KMS-11 (cell line): Measurements from ENCODE around the gene FCN2.

Source experiments
- H2AFZ ChIP-seq: fragments of 200-600 bp; sonication (generic); 2 replicates; pipeline ENCODE4 v1.6.1; 2016; ENCODE audit warnings: antibody characterized with exemption, mixed run types, low read depth
- H3K27ac ChIP-seq: fragments of 200-600 bp; sonication (generic); 2 replicates; pipeline ENCODE4 v1.6.1; 2016; ENCODE audit warnings: mild to moderate bottlenecking, mixed run types
- H3K27me3 ChIP-seq: fragments of 200-600 bp; sonication (generic); 2 replicates; pipeline ENCODE4 v1.6.1; 2017; ENCODE audit warnings: mild to moderate bottlenecking, low read depth, mixed run types, moderate library complexity; ENCODE audit not compliant: insufficient read depth
- H3K36me3 ChIP-seq: fragments of 200-600 bp; sonication (generic); 2 replicates; pipeline ENCODE4 v1.6.1; 2017; ENCODE audit warnings: mild to moderate bottlenecking, mixed run types; ENCODE audit not compliant: insufficient read depth
- H3K4me1 ChIP-seq: fragments of 200-600 bp; sonication (generic); 2 replicates; pipeline ENCODE4 v1.6.1; 2016; ENCODE audit warnings: mild to moderate bottlenecking, low read depth, mixed run types; ENCODE audit not compliant: poor library complexity, severe bottlenecking
- H3K4me2 ChIP-seq: fragments of 200-600 bp; sonication (generic); 2 replicates; pipeline ENCODE4 v1.7.0; 2016; ENCODE audit warnings: mild to moderate bottlenecking, mixed run types
- H3K4me3 ChIP-seq: fragments of 200-600 bp; sonication (generic); IDR thresholded peaks from 2 replicates; pipeline ENCODE4 v1.6.1; 2017; ENCODE audit warnings: low read depth, low read length, mixed read lengths; ENCODE audit not compliant: insufficient read depth
- H3K79me2 ChIP-seq: fragments of 200-600 bp; sonication (generic); 2 replicates; pipeline ENCODE4 v1.6.1; 2016; ENCODE audit warnings: low read depth, mixed run types; ENCODE audit not compliant: insufficient read depth
- H3K9ac ChIP-seq: fragments of 200-600 bp; sonication (generic); 2 replicates; pipeline ENCODE4 v1.6.1; 2016; ENCODE audit warnings: mild to moderate bottlenecking, mixed run types
- H4K20me1 ChIP-seq: fragments of 200-600 bp; sonication (generic); 2 replicates; pipeline ENCODE4 v1.6.1; 2016; ENCODE audit warnings: mild to moderate bottlenecking, mixed run types; ENCODE audit not compliant: insufficient read depth
- TF ChIP-seq, protein P1 (sequence below): fragments of 200-600 bp; sonication (generic); conservative IDR thresholded peaks from 2 replicates; pipeline ENCODE4 v1.6.1; 2017; ENCODE audit warnings: low read depth, mild to moderate bottlenecking, antibody characterized with exemption, low read length, moderate library complexity, mixed read lengths

FCN2 gene

DNA sequence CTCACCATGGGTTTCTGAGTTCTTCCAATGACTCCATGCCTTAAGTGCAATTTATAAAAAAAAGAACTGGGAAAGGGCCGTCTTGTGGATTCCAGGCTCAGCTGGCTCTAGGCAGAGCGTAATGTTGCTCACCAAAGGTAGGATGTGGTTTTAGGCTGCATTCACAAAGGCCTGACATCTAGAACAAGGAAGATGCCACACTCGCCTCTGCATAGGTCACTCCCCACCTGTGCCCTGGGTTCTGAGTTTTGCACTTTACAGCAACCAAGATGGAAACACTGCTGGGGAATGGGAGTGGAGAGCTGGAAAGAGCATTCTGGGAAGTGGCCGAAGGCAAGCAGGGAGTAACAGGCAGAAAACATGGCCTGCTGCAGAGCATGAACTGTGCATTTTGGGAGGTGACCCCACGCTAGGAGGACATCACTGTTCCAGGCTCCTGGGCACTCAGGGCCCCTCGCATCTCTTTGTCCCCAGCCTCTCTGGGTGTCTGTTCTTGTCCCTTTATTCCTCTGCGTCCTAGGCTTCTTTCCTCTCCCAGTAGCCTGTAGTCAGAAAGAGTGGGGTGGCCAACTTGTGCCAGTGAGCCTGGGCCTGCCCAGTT lies 12.3 kb downstream of the FCN2 start:
- TF ChIP-seq, protein P1, sequence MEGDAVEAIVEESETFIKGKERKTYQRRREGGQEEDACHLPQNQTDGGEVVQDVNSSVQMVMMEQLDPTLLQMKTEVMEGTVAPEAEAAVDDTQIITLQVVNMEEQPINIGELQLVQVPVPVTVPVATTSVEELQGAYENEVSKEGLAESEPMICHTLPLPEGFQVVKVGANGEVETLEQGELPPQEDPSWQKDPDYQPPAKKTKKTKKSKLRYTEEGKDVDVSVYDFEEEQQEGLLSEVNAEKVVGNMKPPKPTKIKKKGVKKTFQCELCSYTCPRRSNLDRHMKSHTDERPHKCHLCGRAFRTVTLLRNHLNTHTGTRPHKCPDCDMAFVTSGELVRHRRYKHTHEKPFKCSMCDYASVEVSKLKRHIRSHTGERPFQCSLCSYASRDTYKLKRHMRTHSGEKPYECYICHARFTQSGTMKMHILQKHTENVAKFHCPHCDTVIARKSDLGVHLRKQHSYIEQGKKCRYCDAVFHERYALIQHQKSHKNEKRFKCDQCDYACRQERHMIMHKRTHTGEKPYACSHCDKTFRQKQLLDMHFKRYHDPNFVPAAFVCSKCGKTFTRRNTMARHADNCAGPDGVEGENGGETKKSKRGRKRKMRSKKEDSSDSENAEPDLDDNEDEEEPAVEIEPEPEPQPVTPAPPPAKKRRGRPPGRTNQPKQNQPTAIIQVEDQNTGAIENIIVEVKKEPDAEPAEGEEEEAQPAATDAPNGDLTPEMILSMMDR = no peak
- no peaks in the 10 kb centered on the region for H3K4me1 ChIP-seq

DNA sequence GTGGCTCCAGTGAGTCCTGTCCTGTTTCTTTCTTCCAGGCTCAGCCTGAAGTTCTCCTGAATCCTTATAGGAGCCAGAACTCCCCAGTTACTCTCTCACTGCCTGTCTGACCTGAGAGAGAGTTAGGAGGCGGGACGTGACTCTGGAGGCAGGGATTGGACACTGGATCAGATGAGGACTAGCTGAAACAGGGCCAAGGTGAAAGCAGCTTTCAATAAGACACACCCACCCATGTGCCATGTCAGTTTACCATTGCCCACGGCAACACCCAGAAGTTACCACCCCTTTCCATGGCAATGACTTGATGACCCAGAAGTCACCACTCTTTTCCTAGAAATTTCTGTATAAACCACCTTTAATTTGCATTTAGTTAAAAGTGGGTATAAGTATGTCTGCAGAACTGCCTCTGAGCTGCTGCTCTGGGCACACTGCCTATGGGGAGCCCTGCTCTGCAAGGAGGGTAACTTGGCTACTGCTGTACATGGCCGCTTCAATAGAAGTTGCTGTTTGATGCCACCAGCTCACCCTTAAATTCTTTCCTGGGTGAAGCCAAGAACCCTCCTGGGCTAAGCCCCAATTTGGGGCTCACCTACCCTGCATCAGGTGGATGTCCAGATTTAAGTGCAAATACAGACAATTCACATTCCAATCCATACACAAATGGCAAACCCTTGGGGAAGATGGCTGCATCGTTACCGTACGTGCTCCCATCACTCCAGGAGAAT lies 13.7 kb downstream of the FCN2 start:
- Histone ChIP-seq H3K79me2 (no peaks in the 10 kb centered on the region), H3K4me2 (no peak overlapping the region), H3K27me3 (peaks cover 18% of the 10 kb centered on the region; the same call in 1 of the 2 replicates), H3K4me1 (no peaks in the 10 kb centered on the region), H4K20me1 (no peaks in the 10 kb centered on the region), H3K36me3 (no peaks in the 10 kb centered on the region), H3K4me3 (no peak overlapping the region), H2AFZ (no peak overlapping the region), H3K9ac (no peak overlapping the region), H3K27ac (no peak overlapping the region)
- TF ChIP-seq, protein P1 = no peak

More for the DNA sequence above, 12.3 kb downstream of the FCN2 start:
- H3K4me3 ChIP-seq = no peak overlapping the region
- H4K20me1 ChIP-seq = no peaks in the 10 kb centered on the region
- H3K36me3 ChIP-seq = no peaks in the 10 kb centered on the region
- H3K9ac ChIP-seq = no peak overlapping the region
- no peaks in the 10 kb centered on the region for H3K79me2 ChIP-seq
- peaks cover 29% of the 10 kb centered on the region; the same call in 1 of the 2 replicates for H3K27me3 ChIP-seq
- H3K27ac ChIP-seq = no peak overlapping the region
- H3K4me2 ChIP-seq = no peak overlapping the region
- no peak overlapping the region for H2AFZ ChIP-seq

DNA sequence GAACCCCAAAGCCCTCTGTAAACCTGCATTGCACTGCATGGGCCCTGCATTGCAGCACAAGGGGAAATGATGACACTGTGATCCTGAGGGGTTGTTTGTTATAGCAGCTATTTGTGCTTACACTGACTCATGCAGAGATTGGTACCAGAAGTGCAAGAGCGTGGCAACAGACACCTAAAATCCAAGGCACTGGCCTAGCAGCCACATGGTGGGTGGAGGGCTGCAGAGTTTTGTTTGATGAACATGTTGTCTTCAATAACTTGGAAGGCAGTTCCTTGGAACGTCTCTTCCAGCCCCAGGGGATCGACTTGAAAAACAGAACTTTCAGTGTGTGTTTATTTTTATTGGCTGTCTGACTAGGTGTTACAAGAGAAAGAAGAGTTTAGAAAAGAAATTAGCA lies 14.5 kb downstream of the FCN2 start:
- no peak overlapping the region for H3K4me2 ChIP-seq
- no peak overlapping the region for H2AFZ ChIP-seq
- H3K27ac ChIP-seq = no peak overlapping the region

DNA sequence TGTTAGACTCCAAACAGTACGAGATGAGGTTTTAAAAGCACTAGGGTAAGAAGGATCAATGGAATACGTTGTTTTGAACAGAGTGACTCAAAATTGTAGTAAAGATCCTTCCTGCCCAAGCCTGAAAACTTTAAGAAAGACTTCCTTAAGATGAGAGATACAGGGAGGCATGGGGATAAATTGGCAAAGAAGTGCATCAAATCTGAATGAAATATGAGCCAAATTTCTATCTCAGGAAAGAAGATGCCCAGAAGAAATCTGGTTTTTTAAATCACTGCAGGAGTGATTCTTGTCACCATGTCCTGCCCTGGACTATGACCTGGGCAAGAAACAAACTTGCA lies 14.9 kb downstream of the FCN2 start:
- TF ChIP-seq, protein P1 = no peak
- no peak overlapping the region for H3K9ac ChIP-seq
- no peak overlapping the region for H3K4me2 ChIP-seq
- H3K27ac ChIP-seq = no peak overlapping the region
- H2AFZ ChIP-seq = no peak overlapping the region
- no peaks in the 10 kb centered on the region for H4K20me1 ChIP-seq
- H3K4me1 ChIP-seq = no peaks in the 10 kb centered on the region
- H3K27me3 ChIP-seq = peaks cover 15% of the 10 kb centered on the region; the same call in 1 of the 2 replicates
- H3K36me3 ChIP-seq = no peaks in the 10 kb centered on the region
- no peaks in the 10 kb centered on the region for H3K79me2 ChIP-seq
- H3K4me3 ChIP-seq = no peak overlapping the region

More for the DNA sequence above, 14.5 kb downstream of the FCN2 start:
- Histone ChIP-seq H4K20me1 (no peaks in the 10 kb centered on the region), H3K36me3 (no peaks in the 10 kb centered on the region), H3K79me2 (no peaks in the 10 kb centered on the region), H3K9ac (no peak overlapping the region), H3K27me3 (peaks cover 18% of the 10 kb centered on the region; the same call in 1 of the 2 replicates), H3K4me3 (no peak overlapping the region), H3K4me1 (no peaks in the 10 kb centered on the region)
- TF ChIP-seq, protein P1 = no peak
